HepG2 (cell line): Measurements from ENCODE around the gene ALG8. TPM values are rescaled to one million over a fixed set of nuclear protein-coding genes. Genes with fewer than 3 reads are reported as not detected.

Experiments
- ATAC-seq: fragments of 200-7000 bp; cut with Tn5 transposase; 3 replicates; pipeline ENCODE4 v1.9.1; 2020; ENCODE audit warnings: mild to moderate bottlenecking, moderate library complexity
- BruUV-seq: library from RNA; stranded (reverse); fragments of 400-500 nt; replicated peaks from 2 replicates; lab custom pipeline; 2021; lab: Mats Ljungman, UMichigan
- CTCF ChIA-PET: fragments of 300-600 bp; formaldehyde crosslinking; extraction: SDS; loops from one replicate; lab custom pipeline; 2021; ENCODE audit warnings: low total read pairs, inconsistent platforms, low intra/inter-chr PET ratio; lab: Yijun Ruan, JAX
- POLR2A ChIA-PET: fragments of 350-600 bp; sonication (Branson Sonifier 250); formaldehyde crosslinking; loops from one replicate; lab custom pipeline; 2020; ENCODE audit warnings: antibody characterized with exemption, inconsistent platforms; lab: Yijun Ruan, JAX
- DNase-seq: peaks from one replicate; pipeline ENCODE4 v3.0.0-alpha.2; 2015; ENCODE audit warnings: low spot score
- FAIRE-seq: peaks from 3 replicates; lab custom pipeline; 2011; peaks lifted over from hg19 to GRCh38; lab: Jason Lieb, UNC
- H2AFZ ChIP-seq: one replicate; pipeline ENCODE4 v1.6.1; 2011; ENCODE audit warnings: low read length, inconsistent platforms
- H3K27ac ChIP-seq: fragments of 300-600 bp; 3 replicates; pipeline ENCODE4 v1.8.0; 2011; ENCODE audit warnings: mixed run types, mild to moderate bottlenecking, mixed read lengths, low read length, inconsistent platforms; ENCODE audit not compliant: insufficient read depth; ENCODE audit errors: extremely low read length
- H3K27me3 ChIP-seq, 2 experiments: fragments of 200-600 bp in 1 of 2; 2 replicates in 1 of 2; 3 replicates in 1 of 2; pipeline versions ENCODE4 v1.6.0 to v1.8.0; 2011; ENCODE audit warnings: low read length in 2 of 2, mild to moderate bottlenecking in 2 of 2, moderate library complexity in 2 of 2, inconsistent platforms in 1 of 2; ENCODE audit not compliant: insufficient read depth in 2 of 2, control insufficient read depth in 1 of 2
- H3K36me3 ChIP-seq, 2 experiments: fragments of 200-600 bp in 1 of 2; replicated peaks in 1 of 2; 2 replicates in 1 of 2; 3 replicates in 1 of 2; pipeline versions ENCODE4 v1.5.1 to v1.8.0; 2011; ENCODE audit warnings: low read length in 2 of 2, inconsistent platforms in 1 of 2; ENCODE audit not compliant: insufficient read depth in 2 of 2, control insufficient read depth in 1 of 2
- H3K4me1 ChIP-seq: 2 replicates; pipeline ENCODE4 v1.5.1; 2012; ENCODE audit warnings: low read length, inconsistent platforms; ENCODE audit not compliant: insufficient read depth
- H3K4me2 ChIP-seq: 2 replicates; pipeline ENCODE4 v1.6.0; 2011; ENCODE audit warnings: low read depth, low read length, inconsistent platforms
- H3K4me3 ChIP-seq, 3 experiments: fragments of 200-600 bp in 1 of 3; sonication (generic), shearing (Covaris generic) in 1 of 3; replicated peaks in 1 of 3; 2 replicates each; pipeline ENCODE4 v1.5.1; 2011 to 2016; ENCODE audit warnings: low read length in 3 of 3, inconsistent platforms in 2 of 3, low read depth in 2 of 3, mild to moderate bottlenecking in 2 of 3, control low read depth in 1 of 3, mixed read lengths in 1 of 3; ENCODE audit not compliant: insufficient read depth in 1 of 3
- H3K79me2 ChIP-seq: one replicate; pipeline ENCODE4 v1.6.1; 2011; ENCODE audit warnings: low read length, inconsistent platforms; ENCODE audit not compliant: insufficient read depth
- H3K9ac ChIP-seq: 2 replicates; pipeline ENCODE4 v1.6.0; 2011; ENCODE audit warnings: mild to moderate bottlenecking, low read depth, low read length, inconsistent platforms; ENCODE audit not compliant: insufficient read depth
- H3K9me3 ChIP-seq: 2 replicates; pipeline ENCODE4 v1.5.1; 2012; ENCODE audit warnings: mild to moderate bottlenecking, low read length
- H4K20me1 ChIP-seq: 2 replicates; pipeline ENCODE4 v1.6.0; 2011; ENCODE audit warnings: inconsistent platforms, mild to moderate bottlenecking, low read length, moderate library complexity; ENCODE audit not compliant: insufficient read depth
- DPF2 ChIP-seq: sonication (generic); formaldehyde crosslinking; IDR thresholded peaks from 2 replicates; pipeline ENCODE4 v1.4.0; 2020; ENCODE audit warnings: mild to moderate bottlenecking, low read depth, missing genetic modification reagents, borderline replicate concordance
- HIVEP1 ChIP-seq: sonication (generic); formaldehyde crosslinking; IDR thresholded peaks from 2 replicates; pipeline ENCODE4 v1.4.0; 2020; ENCODE audit warnings: mild to moderate bottlenecking, missing genetic modification reagents
- IRF2 ChIP-seq: IDR thresholded peaks from 2 replicates; pipeline ENCODE4 v1.6.1; 2018; ENCODE audit warnings: missing genetic modification reagents, missing compliant biosample characterization
- KLF13 ChIP-seq: sonication (generic); formaldehyde crosslinking; IDR thresholded peaks from 2 replicates; pipeline ENCODE4 v1.4.0; 2020; ENCODE audit warnings: mild to moderate bottlenecking, missing genetic modification reagents
- RCOR2 ChIP-seq: IDR thresholded peaks from 2 replicates; pipeline ENCODE4 v1.6.1; 2016; ENCODE audit warnings: missing biosample characterization, missing genetic modification reagents
- RORA ChIP-seq: sonication (generic); formaldehyde crosslinking; IDR thresholded peaks from 2 replicates; pipeline ENCODE4 v1.5.0; 2020; ENCODE audit warnings: mild to moderate bottlenecking, missing genetic modification reagents, moderate library complexity
- SALL1 ChIP-seq: sonication (generic); formaldehyde crosslinking; IDR thresholded peaks from 2 replicates; pipeline ENCODE4 v1.8.0; 2022; ENCODE audit warnings: mild to moderate bottlenecking, missing genetic modification reagents
- SMAD1 ChIP-seq: sonication (generic); formaldehyde crosslinking; IDR thresholded peaks from 2 replicates; pipeline ENCODE4 v1.4.0; 2020; ENCODE audit warnings: missing genetic modification reagents, low read depth, mild to moderate bottlenecking, borderline replicate concordance
- SMARCC2 ChIP-seq: fragments of 450-650 bp; IDR thresholded peaks from 2 replicates; pipeline ENCODE4 v1.6.1; 2017; ENCODE audit warnings: antibody characterized with exemption, mild to moderate bottlenecking
- THYN1 ChIP-seq: sonication (generic); formaldehyde crosslinking; IDR thresholded peaks from 2 replicates; pipeline ENCODE4 v1.8.1; 2023; ENCODE audit warnings: low read depth, mild to moderate bottlenecking, moderate library complexity, missing genetic modification reagents, borderline replicate concordance
- ZFP36L1 ChIP-seq: sonication (generic); formaldehyde crosslinking; IDR thresholded peaks from 2 replicates; pipeline ENCODE4 v1.8.0; 2022; ENCODE audit warnings: mild to moderate bottlenecking, missing genetic modification reagents, moderate library complexity
- ZGPAT ChIP-seq: IDR thresholded peaks from 2 replicates; pipeline ENCODE4 v1.6.1; 2016; ENCODE audit warnings: mild to moderate bottlenecking
- ZNF30 ChIP-seq: sonication (generic); formaldehyde crosslinking; IDR thresholded peaks from 2 replicates; pipeline ENCODE4 v1.5.0; 2020; ENCODE audit warnings: mild to moderate bottlenecking, missing genetic modification reagents
- ZNF326 ChIP-seq: sonication (generic); formaldehyde crosslinking; IDR thresholded peaks from 2 replicates; pipeline ENCODE4 v1.4.0; 2020; ENCODE audit warnings: missing genetic modification reagents, borderline replicate concordance
- ZNF572 ChIP-seq: sonication (generic); formaldehyde crosslinking; IDR thresholded peaks from 2 replicates; pipeline ENCODE4 v1.5.1; 2020; ENCODE audit warnings: mild to moderate bottlenecking, missing genetic modification reagents
- ZNF703 ChIP-seq: sonication (generic); formaldehyde crosslinking; IDR thresholded peaks from 2 replicates; pipeline ENCODE4 v1.5.1; 2020; ENCODE audit warnings: missing genetic modification reagents, mild to moderate bottlenecking, moderate library complexity, borderline replicate concordance
- ZSCAN12 ChIP-seq: sonication (generic); formaldehyde crosslinking; IDR thresholded peaks from 2 replicates; pipeline ENCODE4 v1.9.0; 2021; ENCODE audit warnings: mild to moderate bottlenecking, missing genetic modification reagents
- WGBS: methylation state at CpG from one replicate; pipeline ENCODE4 v1.1.6; 2017; ENCODE audit warnings: low lambda C conversion rate; 5-methylcytosine and 5-hydroxymethylcytosine counted together
- in situ Hi-C: cut with HindIII; loops from 2 replicates; pipeline ENCODE4 v1.10.0; 2017; ENCODE audit warnings: low pct_unique_long_range_greater_than_20kb; ENCODE audit not compliant: extremely low pct_ligation_motif_present
- intact Hi-C: fragments of 100-400 bp; cut with micrococcal nuclease; formaldehyde crosslinking; loops from one replicate; pipeline ENCODE4 v1.10.0; 2022; ENCODE audit not compliant: unreplicated experiment
- polyA plus RNA-seq, 8 experiments: library from polyadenylated mRNA; depleted of rRNA in 3 of 8; stranded (reverse) in 7 of 8; unstranded in 1 of 8; fragments of >200 nt; fragmentation: Illumina TruSeq in 4 of 8; extraction: Trizol in 4 of 8; gene quantifications; 2 replicates each; pipeline versions ENCODE4 v1.2.1 to v1.2.3, GENCODE V29; 2011 to 2016; ENCODE audit warnings: low read depth in 4 of 8, missing spikeins in 1 of 8, mixed read lengths in 1 of 8; ENCODE audit not compliant: insufficient read depth in 1 of 8
- total RNA-seq, 5 experiments: library from RNA; depleted of rRNA; stranded (reverse); fragments of >200 nt; fragmentation: Illumina TruSeq; extraction: Trizol; gene quantifications; 2 replicates each; pipeline ENCODE4 v1.2.3, GENCODE V29; 2016; ENCODE audit warnings: low read depth in 1 of 5
- TF ChIP-seq, protein P1 (sequence below): sonication (generic); formaldehyde crosslinking; IDR thresholded peaks from 2 replicates; pipeline ENCODE4 v1.5.1; 2020; ENCODE audit warnings: mild to moderate bottlenecking, missing genetic modification reagents, borderline replicate concordance
- TF ChIP-seq, protein P2 (sequence below): sonication (generic); formaldehyde crosslinking; IDR thresholded peaks from 2 replicates; pipeline ENCODE4 v1.4.0; 2020; ENCODE audit warnings: mild to moderate bottlenecking, missing genetic modification reagents
- TF ChIP-seq, protein P3 (sequence below): sonication (generic); formaldehyde crosslinking; IDR thresholded peaks from 2 replicates; pipeline ENCODE4 v1.4.0; 2020; ENCODE audit warnings: missing genetic modification reagents

ALG8 gene
- total and polyA plus RNA-seq, 2 of the 13 experiments (the other 11 are each of a cell fraction or from before 2014, with no cell fraction given), result 75.8 to 88.0 TPM

GRCh38 chr11:78163828-78164227, 24.4 kb upstream of the ALG8 start (continued):
- TF ChIP-seq ZFP36L1 (CRISPR knock-in tag), result no peak
- no peak for TF ChIP-seq SALL1 (CRISPR knock-in tag)
- no peak for TF ChIP-seq ZNF703 (CRISPR knock-in tag)
- TF ChIP-seq DPF2, result no peak

DNA sequence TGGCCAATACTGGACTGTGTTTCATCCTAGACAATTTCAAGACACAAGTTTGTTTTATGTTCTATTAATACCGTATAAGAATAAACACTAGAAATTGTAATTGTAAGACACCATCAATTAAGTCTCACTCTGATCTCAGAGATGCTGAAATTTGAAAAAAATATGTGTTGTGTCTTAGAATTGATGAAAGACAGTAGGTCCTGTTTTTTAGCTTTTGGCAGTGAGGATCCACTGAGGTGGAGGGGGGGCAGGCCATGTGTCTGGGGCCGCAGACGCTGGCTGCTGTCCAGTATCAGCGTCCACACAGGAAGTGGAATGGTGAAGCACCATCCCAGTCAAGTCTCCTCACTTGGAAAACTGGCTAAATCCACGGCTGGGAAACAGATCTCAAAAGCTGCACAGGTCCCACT, 22.5 kb upstream of the ALG8 start:
- Histone ChIP-seq H3K27me3 (no peaks in the 10 kb centered on the region), H2AFZ (no peak overlapping the region), H4K20me1 (no peaks in the 10 kb centered on the region), H3K79me2 (no peaks in the 10 kb centered on the region), H3K36me3 (no peaks in the 10 kb centered on the region), H3K4me3 (no peak overlapping the region), H3K4me1 (peaks cover 44% of the 10 kb centered on the region), H3K9ac (no peak overlapping the region), H3K27ac (no peak overlapping the region), H3K4me2 (no peak overlapping the region), H3K9me3 (no peaks in the 10 kb centered on the region)
- POLR2A ChIA-PET, result no interaction called here
- in situ Hi-C loops, result no loop called here
- ATAC-seq (no peak), FAIRE-seq (no peak), DNase-seq (no peak)
- intact Hi-C loops, result no loop called here
- no TSS peak for BruUV-seq
- WGBS, result 85% methylated on average over 5 of the region's 5 CpGs
- CTCF ChIA-PET, result no interaction called here
- TF ChIP-seq ZNF30 (CRISPR knock-in tag), result no peak
- TF ChIP-seq THYN1 (CRISPR knock-in tag), result no peak
- no peak for TF ChIP-seq HIVEP1 (CRISPR knock-in tag)
- TF ChIP-seq IRF2 (CRISPR knock-in tag), result no peak
- no peak for TF ChIP-seq ZGPAT (CRISPR knock-in tag)
- TF ChIP-seq, protein P1, sequence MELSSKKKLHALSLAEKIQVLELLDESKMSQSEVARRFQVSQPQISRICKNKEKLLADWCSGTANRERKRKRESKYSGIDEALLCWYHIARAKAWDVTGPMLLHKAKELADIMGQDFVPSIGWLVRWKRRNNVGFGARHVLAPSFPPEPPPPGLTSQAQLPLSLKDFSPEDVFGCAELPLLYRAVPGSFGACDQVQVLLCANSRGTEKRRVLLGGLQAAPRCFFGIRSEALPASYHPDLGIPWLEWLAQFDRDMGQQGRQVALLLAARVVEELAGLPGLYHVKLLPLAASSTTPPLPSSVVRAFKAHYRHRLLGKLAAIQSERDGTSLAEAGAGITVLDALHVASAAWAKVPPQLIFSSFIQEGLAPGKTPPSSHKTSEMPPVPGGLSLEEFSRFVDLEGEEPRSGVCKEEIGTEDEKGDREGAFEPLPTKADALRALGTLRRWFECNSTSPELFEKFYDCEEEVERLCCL (CRISPR knock-in tag), result no peak
- no peak for TF ChIP-seq RORA (CRISPR knock-in tag)
- no peak for TF ChIP-seq RCOR2 (CRISPR knock-in tag)
- no peak for TF ChIP-seq SMAD1 (CRISPR knock-in tag)
- TF ChIP-seq, protein P2, sequence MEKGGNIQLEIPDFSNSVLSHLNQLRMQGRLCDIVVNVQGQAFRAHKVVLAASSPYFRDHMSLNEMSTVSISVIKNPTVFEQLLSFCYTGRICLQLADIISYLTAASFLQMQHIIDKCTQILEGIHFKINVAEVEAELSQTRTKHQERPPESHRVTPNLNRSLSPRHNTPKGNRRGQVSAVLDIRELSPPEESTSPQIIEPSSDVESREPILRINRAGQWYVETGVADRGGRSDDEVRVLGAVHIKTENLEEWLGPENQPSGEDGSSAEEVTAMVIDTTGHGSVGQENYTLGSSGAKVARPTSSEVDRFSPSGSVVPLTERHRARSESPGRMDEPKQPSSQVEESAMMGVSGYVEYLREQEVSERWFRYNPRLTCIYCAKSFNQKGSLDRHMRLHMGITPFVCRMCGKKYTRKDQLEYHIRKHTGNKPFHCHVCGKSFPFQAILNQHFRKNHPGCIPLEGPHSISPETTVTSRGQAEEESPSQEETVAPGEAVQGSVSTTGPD (CRISPR knock-in tag), result no peak
- no peak for TF ChIP-seq SMARCC2
- TF ChIP-seq ZSCAN12, result no peak
- TF ChIP-seq, protein P3, sequence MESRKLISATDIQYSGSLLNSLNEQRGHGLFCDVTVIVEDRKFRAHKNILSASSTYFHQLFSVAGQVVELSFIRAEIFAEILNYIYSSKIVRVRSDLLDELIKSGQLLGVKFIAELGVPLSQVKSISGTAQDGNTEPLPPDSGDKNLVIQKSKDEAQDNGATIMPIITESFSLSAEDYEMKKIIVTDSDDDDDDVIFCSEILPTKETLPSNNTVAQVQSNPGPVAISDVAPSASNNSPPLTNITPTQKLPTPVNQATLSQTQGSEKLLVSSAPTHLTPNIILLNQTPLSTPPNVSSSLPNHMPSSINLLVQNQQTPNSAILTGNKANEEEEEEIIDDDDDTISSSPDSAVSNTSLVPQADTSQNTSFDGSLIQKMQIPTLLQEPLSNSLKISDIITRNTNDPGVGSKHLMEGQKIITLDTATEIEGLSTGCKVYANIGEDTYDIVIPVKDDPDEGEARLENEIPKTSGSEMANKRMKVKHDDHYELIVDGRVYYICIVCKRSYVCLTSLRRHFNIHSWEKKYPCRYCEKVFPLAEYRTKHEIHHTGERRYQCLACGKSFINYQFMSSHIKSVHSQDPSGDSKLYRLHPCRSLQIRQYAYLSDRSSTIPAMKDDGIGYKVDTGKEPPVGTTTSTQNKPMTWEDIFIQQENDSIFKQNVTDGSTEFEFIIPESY (CRISPR knock-in tag), result no peak
- no peak for TF ChIP-seq ZNF326 (CRISPR knock-in tag)
- TF ChIP-seq KLF13 (CRISPR knock-in tag), result no peak
- TF ChIP-seq ZNF572 (CRISPR knock-in tag), result no peak
